Parathyroid adenoma (tissue), 2 donors: ENCODE data around the gene ADARB2.

Source experiments
- H2AFZ ChIP-seq: fragments of 300-600 bp; sonication (generic); one replicate; pipeline ENCODE4 v1.7.0; 2017; ENCODE audit warnings: antibody characterized with exemption, mild to moderate bottlenecking
- H3K27ac ChIP-seq: fragments of 300-600 bp; sonication (generic); one replicate; pipeline ENCODE4 v1.7.0; 2017
- H3K27me3 ChIP-seq: fragments of 300-600 bp; sonication (generic); one replicate; pipeline ENCODE4 v1.7.0; 2017; ENCODE audit warnings: low read length; ENCODE audit not compliant: control insufficient read depth, insufficient read depth
- H3K36me3 ChIP-seq: fragments of 300-600 bp; sonication (generic); one replicate; pipeline ENCODE4 v1.7.0; 2017; ENCODE audit warnings: low read length; ENCODE audit not compliant: control insufficient read depth, insufficient read depth
- H3K4me1 ChIP-seq: fragments of 300-600 bp; sonication (generic); one replicate; pipeline ENCODE4 v1.7.0; 2017; ENCODE audit warnings: control low read depth
- H3K4me2 ChIP-seq: fragments of 300-600 bp; sonication (generic); one replicate; pipeline ENCODE4 v1.7.0; 2017; ENCODE audit warnings: low read length
- H3K4me3 ChIP-seq: fragments of 300-600 bp; sonication (generic); one replicate; pipeline ENCODE4 v1.7.0; 2017; ENCODE audit warnings: low read depth, low read length
- H3K79me2 ChIP-seq: fragments of 300-600 bp; sonication (generic); one replicate; pipeline ENCODE4 v1.7.0; 2017; ENCODE audit warnings: control low read depth
- H3K9ac ChIP-seq: fragments of 300-600 bp; sonication (generic); one replicate; pipeline ENCODE4 v1.7.0; 2017; ENCODE audit warnings: mild to moderate bottlenecking
- H3K9me3 ChIP-seq: fragments of 300-600 bp; sonication (generic); one replicate; pipeline ENCODE4 v1.7.0; 2017; ENCODE audit warnings: low read length; ENCODE audit not compliant: control insufficient read depth
- TF ChIP-seq, protein P1 (sequence below): fragments of 300-600 bp; sonication (generic); IDR thresholded peaks from one replicate; pipeline ENCODE4 v1.7.0; 2017; ENCODE audit warnings: antibody characterized with exemption, mild to moderate bottlenecking
- donor health status: primary hyperparathyroidism.

The ADARB2 gene

DNA sequence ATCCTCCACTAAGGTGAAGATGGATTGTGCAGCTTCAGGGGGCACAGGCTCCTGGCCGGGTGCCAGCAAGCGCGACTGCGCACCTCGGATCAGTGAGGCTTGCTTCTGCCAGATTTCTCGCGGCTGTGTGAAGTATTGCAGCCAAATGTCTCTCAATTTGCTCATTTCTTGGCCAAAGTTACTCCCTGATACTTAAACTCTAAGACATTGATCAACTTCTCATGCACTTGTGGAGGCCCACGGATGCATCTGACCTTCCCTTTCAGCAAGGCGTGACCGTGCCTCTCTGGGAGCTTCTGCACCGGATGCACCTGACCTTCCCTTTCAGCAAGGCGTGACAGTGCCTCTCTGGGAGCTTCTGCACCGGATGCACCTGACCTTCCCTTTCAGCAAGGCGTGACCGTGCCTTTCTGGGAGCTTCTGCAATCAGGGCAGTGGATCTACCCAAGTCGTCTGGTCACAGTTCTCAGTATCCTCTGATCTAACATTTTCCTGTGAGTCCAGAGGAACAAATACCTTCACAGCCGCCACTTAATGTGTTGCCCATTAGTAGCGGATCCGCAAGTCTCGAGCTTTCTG lies 248.3 kb downstream of the ADARB2 start:
- Histone ChIP-seq H3K27ac (peak overlapping the region; percentile 58), H2AFZ (peak overlapping the region; percentile 40), H3K9me3 (no peaks in the 10 kb centered on the region), H3K9ac (no peak overlapping the region), H3K4me3 (peak overlapping the region; percentile 24), H3K27me3 (no peaks in the 10 kb centered on the region), H3K4me2 (peak overlapping the region; percentile 54), H3K79me2 (no peaks in the 10 kb centered on the region), H3K4me1 (peaks cover 24% of the 10 kb centered on the region), H3K36me3 (no peaks in the 10 kb centered on the region)
- TF ChIP-seq, protein P1, sequence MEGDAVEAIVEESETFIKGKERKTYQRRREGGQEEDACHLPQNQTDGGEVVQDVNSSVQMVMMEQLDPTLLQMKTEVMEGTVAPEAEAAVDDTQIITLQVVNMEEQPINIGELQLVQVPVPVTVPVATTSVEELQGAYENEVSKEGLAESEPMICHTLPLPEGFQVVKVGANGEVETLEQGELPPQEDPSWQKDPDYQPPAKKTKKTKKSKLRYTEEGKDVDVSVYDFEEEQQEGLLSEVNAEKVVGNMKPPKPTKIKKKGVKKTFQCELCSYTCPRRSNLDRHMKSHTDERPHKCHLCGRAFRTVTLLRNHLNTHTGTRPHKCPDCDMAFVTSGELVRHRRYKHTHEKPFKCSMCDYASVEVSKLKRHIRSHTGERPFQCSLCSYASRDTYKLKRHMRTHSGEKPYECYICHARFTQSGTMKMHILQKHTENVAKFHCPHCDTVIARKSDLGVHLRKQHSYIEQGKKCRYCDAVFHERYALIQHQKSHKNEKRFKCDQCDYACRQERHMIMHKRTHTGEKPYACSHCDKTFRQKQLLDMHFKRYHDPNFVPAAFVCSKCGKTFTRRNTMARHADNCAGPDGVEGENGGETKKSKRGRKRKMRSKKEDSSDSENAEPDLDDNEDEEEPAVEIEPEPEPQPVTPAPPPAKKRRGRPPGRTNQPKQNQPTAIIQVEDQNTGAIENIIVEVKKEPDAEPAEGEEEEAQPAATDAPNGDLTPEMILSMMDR, result peak; percentile 22

DNA sequence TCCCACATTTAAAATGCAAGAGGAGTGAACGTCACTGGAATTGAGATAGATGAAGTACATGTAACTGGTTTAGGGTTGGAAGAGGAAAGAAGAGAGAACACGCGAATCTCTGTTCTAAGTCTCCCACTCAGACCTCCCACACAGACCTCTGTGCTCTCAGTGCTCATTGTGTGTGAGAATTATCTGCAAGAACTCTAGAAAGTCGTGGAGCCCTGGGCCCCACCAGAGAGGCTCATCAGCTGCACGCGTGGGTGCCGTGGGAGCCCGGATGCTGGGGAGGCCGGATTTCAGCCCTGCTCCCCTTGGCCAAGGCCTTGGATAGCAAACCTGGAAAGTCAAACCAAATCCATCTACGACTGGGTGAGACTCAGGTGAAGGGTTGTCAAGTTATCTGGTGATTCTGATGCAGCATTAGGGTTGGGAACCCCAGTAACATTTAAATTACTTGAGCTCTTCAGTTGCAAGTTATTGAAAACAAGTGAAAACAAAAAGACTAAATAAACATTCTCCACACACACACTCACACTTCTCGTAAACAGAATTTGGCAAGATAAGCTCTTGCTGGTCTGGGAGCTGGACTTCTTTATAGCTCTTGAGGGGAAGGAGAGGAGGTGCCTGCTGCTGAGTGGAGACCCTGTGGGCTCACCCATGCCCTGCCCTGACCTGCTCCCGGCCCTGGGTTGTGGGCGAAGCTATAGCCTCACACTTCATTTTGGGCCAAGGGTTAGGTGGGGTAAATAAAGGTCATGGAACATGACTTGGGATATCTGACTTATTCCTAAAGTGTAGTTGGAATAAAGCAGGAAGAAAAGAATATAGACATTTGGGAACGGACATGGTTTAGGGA lies 250.3 kb downstream of the ADARB2 start:
- TF ChIP-seq, protein P1, result no peak

DNA sequence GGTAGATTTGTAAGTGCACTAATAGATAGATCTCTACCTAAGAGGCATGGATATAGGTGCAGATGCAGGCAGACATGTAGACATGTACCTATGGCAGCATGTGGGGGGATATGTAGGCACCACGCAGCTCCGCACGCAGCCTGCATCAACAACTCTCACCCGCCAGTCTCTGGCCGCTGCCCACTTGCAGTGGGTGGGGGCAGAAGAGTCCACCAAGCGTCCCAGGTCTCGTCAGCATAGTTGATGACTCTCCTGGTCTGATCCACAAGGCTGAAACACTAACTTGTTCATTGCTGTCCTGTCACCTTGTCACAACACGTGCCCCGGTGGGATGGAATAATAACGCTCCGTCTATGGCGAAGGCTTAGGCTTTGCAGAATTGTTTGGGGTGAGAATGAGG lies 252.0 kb downstream of the ADARB2 start:
- no peaks in the 10 kb centered on the region for H3K27me3 ChIP-seq
- H3K4me1 ChIP-seq, result peaks cover 24% of the 10 kb centered on the region
- H3K4me3 ChIP-seq, result no peak overlapping the region
- TF ChIP-seq, protein P1, result no peak
- H3K27ac ChIP-seq, result no peak overlapping the region
- no peaks in the 10 kb centered on the region for H3K9me3 ChIP-seq
- no peaks in the 10 kb centered on the region for H3K79me2 ChIP-seq
- H2AFZ ChIP-seq, result no peak overlapping the region
- H3K36me3 ChIP-seq, result no peaks in the 10 kb centered on the region
- H3K4me2 ChIP-seq, result no peak overlapping the region
- no peak overlapping the region for H3K9ac ChIP-seq

More for the DNA sequence above, 250.3 kb downstream of the ADARB2 start:
- Histone ChIP-seq H3K36me3 (no peaks in the 10 kb centered on the region), H3K27ac (no peak overlapping the region), H3K4me3 (no peak overlapping the region), H3K4me1 (peaks cover 24% of the 10 kb centered on the region), H3K9ac (no peak overlapping the region), H3K79me2 (no peaks in the 10 kb centered on the region), H3K4me2 (no peak overlapping the region), H3K9me3 (no peaks in the 10 kb centered on the region), H2AFZ (no peak overlapping the region), H3K27me3 (no peaks in the 10 kb centered on the region)

DNA sequence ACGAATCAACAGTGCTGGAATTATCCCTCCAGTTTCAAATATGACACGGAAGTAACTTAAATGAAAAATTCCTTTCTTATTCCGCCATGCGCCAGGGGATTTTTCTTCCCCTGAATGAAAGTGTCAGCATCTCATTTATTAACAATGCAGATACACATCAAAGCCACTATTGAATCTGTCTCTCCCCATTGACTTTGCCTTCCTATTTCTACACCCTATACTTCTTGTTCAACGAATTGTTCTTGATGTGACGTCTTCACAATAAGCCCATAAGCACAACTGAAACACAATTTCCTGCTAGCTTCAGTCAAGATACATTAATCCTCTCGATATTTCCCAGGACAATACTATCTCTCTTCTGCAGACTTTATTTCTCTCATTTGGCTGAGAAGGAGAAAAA lies 253.5 kb downstream of the ADARB2 start:
- TF ChIP-seq, protein P1, result no peak
- no peaks in the 10 kb centered on the region for H3K79me2 ChIP-seq
- no peak overlapping the region for H3K27ac ChIP-seq
- no peaks in the 10 kb centered on the region for H3K36me3 ChIP-seq
- H3K4me3 ChIP-seq, result no peak overlapping the region
- H3K9me3 ChIP-seq, result no peaks in the 10 kb centered on the region
- no peak overlapping the region for H3K4me2 ChIP-seq
- H2AFZ ChIP-seq, result no peak overlapping the region
- H3K4me1 ChIP-seq, result peaks cover 12% of the 10 kb centered on the region
- H3K27me3 ChIP-seq, result no peaks in the 10 kb centered on the region
- H3K9ac ChIP-seq, result no peak overlapping the region
